GM10266 (cell line): ENCODE measurements around the gene KCTD18.

ENCODE experiments used
- DNase-seq: peaks from one replicate; pipeline ENCODE4 v3.0.0; 2012; ENCODE audit errors: extremely low spot score
- CTCF ChIP-seq: IDR thresholded peaks from 2 replicates; pipeline ENCODE4 v1.5.1; 2012; ENCODE audit warnings: mild to moderate bottlenecking, low read depth; ENCODE audit not compliant: control insufficient read depth, insufficient read depth; ENCODE audit errors: missing control alignments

Gene KCTD18

GRCh38 chr2:200467806-200468681, 41.8 kb downstream of the KCTD18 start:
- TF ChIP-seq CTCF = no peak
- no peak for DNase-seq

- TF ChIP-seq CTCF = no peak
- no peak for DNase-seq
Observed at GRCh38 chr2:200466425-200467418, 43.1 kb downstream of the KCTD18 start.

GRCh38 chr2:200463452-200463851, 46.4 kb downstream of the KCTD18 start:
- DNase-seq = no peak
- no peak for TF ChIP-seq CTCF

GRCh38 chr2:200461846-200462710, 47.8 kb downstream of the KCTD18 start:
- no peak for DNase-seq
- no peak for TF ChIP-seq CTCF

- no peak for TF ChIP-seq CTCF
Observed at GRCh38 chr2:200459101-200459500, 50.8 kb downstream of the KCTD18 start.

GRCh38 chr2:200456567-200456966, 53.3 kb downstream of the KCTD18 start:
- no peak for DNase-seq
- no peak for TF ChIP-seq CTCF

More at GRCh38 chr2:200459101-200459500, 50.8 kb downstream of the KCTD18 start:
- no peak for DNase-seq
